Stimulated activated naive B cell treated with anti-CD40 and anti-IgM and Interleukin-4, amounts not matched to agents 10 μg/mL and 1 μg/mL and 100 μg/mL, for 72 hours (primary cell): ENCODE results near the gene GSTA2.
"Not testable (repeated sequence)": the region's sequence is repeated elsewhere in the genome, so short reads cannot be mapped to it uniquely, and the experiment has no call there.

Experiments
- ATAC-seq, 2 donors: fragments of 150-1000 bp; cut with Tn5 transposase; replicated peaks; 2 replicates each; pipeline ENCODE4 v1.10.0; 2021; ENCODE audit warnings: moderate library complexity in 1 of 2
- DNase-seq: peaks from one replicate; pipeline ENCODE4 v3.0.0; 2021
- H3K27ac Mint-ChIP-seq: one replicate; pipeline ENCODE4 v1.8.0; 2022; ENCODE audit warnings: mild to moderate bottlenecking, mixed read lengths
- H3K27me3 Mint-ChIP-seq, 2 donors: one replicate each; pipeline ENCODE4 v1.8.0; 2022; ENCODE audit warnings: mixed read lengths in 2 of 2
- H3K36me3 Mint-ChIP-seq, 2 donors: one replicate each; pipeline ENCODE4 v1.8.0; 2022; ENCODE audit warnings: mixed read lengths in 2 of 2, mild to moderate bottlenecking in 1 of 2
- H3K4me1 Mint-ChIP-seq, 2 donors: one replicate each; pipeline ENCODE4 v1.8.0; 2022; ENCODE audit warnings: mixed read lengths in 2 of 2, mild to moderate bottlenecking in 1 of 2
- H3K4me3 Mint-ChIP-seq, 2 donors: one replicate each; pipeline ENCODE4 v1.8.0; 2022; ENCODE audit warnings: mild to moderate bottlenecking in 2 of 2, mixed read lengths in 2 of 2, moderate library complexity in 1 of 2
- H3K9me3 Mint-ChIP-seq, 2 donors: one replicate each; pipeline ENCODE4 v1.8.0; 2022; ENCODE audit warnings: mixed read lengths in 2 of 2, mild to moderate bottlenecking in 1 of 2

Gene GSTA2

DNA sequence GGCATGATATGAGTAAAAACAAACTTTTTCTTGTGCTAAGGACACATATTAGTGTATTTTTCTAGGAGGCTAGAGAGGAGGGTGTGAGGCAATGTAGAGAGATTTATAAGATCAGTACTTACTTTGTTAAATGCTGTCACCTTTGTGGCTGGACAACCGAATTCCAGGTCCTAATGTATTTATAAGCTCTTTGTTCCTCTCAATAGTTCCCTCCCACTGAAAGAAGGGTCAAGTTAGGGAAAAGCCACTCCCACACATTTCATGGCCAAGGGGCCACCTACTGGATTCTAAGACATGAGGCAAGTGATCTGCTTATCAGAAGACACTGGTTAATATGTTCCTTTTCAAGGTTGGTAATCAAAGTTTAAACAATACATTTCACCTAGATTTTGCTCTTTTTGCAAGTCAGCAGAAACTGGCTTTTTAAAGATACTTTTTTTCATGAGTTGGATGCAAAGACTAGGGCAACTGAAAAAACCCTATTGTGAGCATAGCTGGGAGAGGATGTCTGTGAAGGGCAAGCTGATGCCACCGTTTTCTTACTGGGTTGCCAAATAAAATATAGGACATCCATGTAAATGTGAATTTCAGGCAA is at the start of gene GSTA2:
Gene GSTA2, minus strand, starts transcription at position 154 of the 595 bp plus-strand sequence. CDS start 5,528 bp downstream, outside the sequence.
- H3K36me3 Mint-ChIP-seq, H3K4me1 Mint-ChIP-seq, ATAC-seq, H3K4me3 Mint-ChIP-seq, H3K9me3 Mint-ChIP-seq, DNase-seq, H3K27ac Mint-ChIP-seq: not testable (repeated sequence)
- peaks cover 11 to 23% of the 10 kb centered on the region in 2 donors for H3K27me3 Mint-ChIP-seq

DNA sequence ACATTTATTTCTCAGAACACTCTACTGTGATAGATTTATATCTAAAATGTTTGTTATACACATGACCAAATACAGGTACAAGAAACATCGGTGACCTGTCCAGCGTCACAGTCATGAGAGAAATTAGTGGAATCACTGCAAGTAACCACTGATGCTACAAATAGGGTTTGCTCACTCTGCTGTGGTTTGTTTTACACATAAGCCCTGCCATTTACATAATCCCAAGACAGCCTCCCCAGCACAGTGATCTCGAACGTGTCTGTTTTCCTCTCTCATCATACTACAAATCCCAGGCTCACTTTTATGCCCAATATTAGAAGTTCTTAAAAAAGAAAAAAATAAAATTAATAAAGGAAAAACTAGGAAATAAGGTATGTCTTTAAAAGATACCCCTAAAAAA is 46.5 kb upstream of the GSTA2 start:
- DNase-seq, H3K4me3 Mint-ChIP-seq, H3K27ac Mint-ChIP-seq, H3K36me3 Mint-ChIP-seq, H3K9me3 Mint-ChIP-seq, ATAC-seq, H3K4me1 Mint-ChIP-seq: not testable (repeated sequence)
- H3K27me3 Mint-ChIP-seq, result peaks cover 22 to 38% of the 10 kb centered on the region in 2 donors

DNA sequence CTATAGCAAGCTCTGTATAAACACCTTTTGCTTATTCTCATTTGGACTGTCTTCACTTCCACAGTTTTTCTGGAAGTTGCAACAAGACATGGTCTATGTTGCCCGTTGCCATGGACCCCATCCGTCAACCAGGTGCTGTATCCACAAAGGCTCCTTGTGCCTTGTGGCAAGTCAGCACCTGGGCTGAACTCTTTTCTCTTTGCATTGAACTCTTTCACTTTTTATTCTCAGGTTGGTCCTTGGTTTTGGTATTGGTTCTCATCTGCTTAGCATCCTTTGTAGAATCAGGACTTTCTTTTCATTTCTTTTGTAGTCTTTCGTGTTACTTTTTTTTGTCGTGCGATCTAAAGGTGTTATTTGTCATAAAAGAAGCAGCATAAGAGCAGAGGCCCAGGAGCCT is 45.4 kb upstream of the GSTA2 start:
- ATAC-seq, result no peak
- no peak for DNase-seq
- Mint-ChIP-seq H3K4me3 (no peak overlapping the region), H3K27me3 (peaks cover 22 to 38% of the 10 kb centered on the region in 2 donors), H3K36me3 (no peaks in the 10 kb centered on the region), H3K4me1 (no peaks in the 10 kb centered on the region), H3K9me3 (no peaks in the 10 kb centered on the region), H3K27ac (no peak overlapping the region)

GRCh38 chr6:52803668-52804255 is 40.5 kb upstream of the GSTA2 start, which contains the start of gene GSTA1:
Gene GSTA1 (minus strand): TSS chr6:52803816. CDS start chr6:52799267, 4,549 bp downstream.
- H3K27me3 Mint-ChIP-seq, result peaks cover 20 to 29% of the 10 kb centered on the region in 2 donors
- not testable (repeated sequence) for H3K4me1 Mint-ChIP-seq, H3K4me3 Mint-ChIP-seq

GRCh38 chr6:52802806-52803205 is 39.5 kb upstream of the GSTA2 start:
- Mint-ChIP-seq H3K36me3 (no peaks in the 10 kb centered on the region), H3K9me3 (no peaks in the 10 kb centered on the region), H3K4me1 (no peaks in the 10 kb centered on the region), H3K27me3 (peaks cover 15 to 25% of the 10 kb centered on the region in 2 donors), H3K4me3 (no peak overlapping the region), H3K27ac (no peak overlapping the region)
- DNase-seq (no peak), ATAC-seq (no peak)

More at GRCh38 chr6:52803668-52804255, 40.5 kb upstream of the GSTA2 start, which contains the start of gene GSTA1:
- H3K27ac Mint-ChIP-seq, H3K36me3 Mint-ChIP-seq, ATAC-seq, H3K9me3 Mint-ChIP-seq, DNase-seq: not testable (repeated sequence)

GRCh38 chr6:52801188-52801841 is 38.0 kb upstream of the GSTA2 start:
- no peak overlapping the region for H3K27ac Mint-ChIP-seq
- no peak for ATAC-seq
- no peak for DNase-seq
- H3K9me3 Mint-ChIP-seq, result no peaks in the 10 kb centered on the region
- no peaks in the 10 kb centered on the region for H3K36me3 Mint-ChIP-seq
- peaks cover 10 to 25% of the 10 kb centered on the region in 2 donors for H3K27me3 Mint-ChIP-seq
- no peaks in the 10 kb centered on the region for H3K4me1 Mint-ChIP-seq
- no peak overlapping the region for H3K4me3 Mint-ChIP-seq

GRCh38 chr6:52799272-52799671 is 36.0 kb upstream of the GSTA2 start:
- H3K27ac Mint-ChIP-seq, ATAC-seq, H3K36me3 Mint-ChIP-seq, H3K9me3 Mint-ChIP-seq, DNase-seq, H3K4me1 Mint-ChIP-seq, H3K4me3 Mint-ChIP-seq: not testable (repeated sequence)
- peaks cover 10 to 21% of the 10 kb centered on the region in 2 donors for H3K27me3 Mint-ChIP-seq

- H3K27ac Mint-ChIP-seq, H3K4me1 Mint-ChIP-seq, H3K4me3 Mint-ChIP-seq, ATAC-seq, H3K36me3 Mint-ChIP-seq, DNase-seq: not testable (repeated sequence)
- Mint-ChIP-seq H3K27me3 (peaks cover 21 to 29% of the 10 kb centered on the region in 2 donors), H3K9me3 (peaks cover 10 to 13% of the 10 kb centered on the region in 2 donors)
These were observed 31.1 kb upstream of the GSTA2 start for GRCh38 chr6:52794366-52794765.

- H3K27me3 Mint-ChIP-seq, result peaks cover 18 to 21% of the 10 kb centered on the region in 2 donors
- H3K9me3 Mint-ChIP-seq, result peaks cover 10 to 16% of the 10 kb centered on the region in 2 donors
- no peak overlapping the region for H3K27ac Mint-ChIP-seq
- ATAC-seq, result no peak
- no peak overlapping the region for H3K4me3 Mint-ChIP-seq
- no peak for DNase-seq
- peaks cover 0 to 2% of the 10 kb centered on the region in 2 donors for H3K36me3 Mint-ChIP-seq
- H3K4me1 Mint-ChIP-seq, result no peaks in the 10 kb centered on the region
These were observed 27.6 kb upstream of the GSTA2 start for GRCh38 chr6:52790861-52791260.

DNA sequence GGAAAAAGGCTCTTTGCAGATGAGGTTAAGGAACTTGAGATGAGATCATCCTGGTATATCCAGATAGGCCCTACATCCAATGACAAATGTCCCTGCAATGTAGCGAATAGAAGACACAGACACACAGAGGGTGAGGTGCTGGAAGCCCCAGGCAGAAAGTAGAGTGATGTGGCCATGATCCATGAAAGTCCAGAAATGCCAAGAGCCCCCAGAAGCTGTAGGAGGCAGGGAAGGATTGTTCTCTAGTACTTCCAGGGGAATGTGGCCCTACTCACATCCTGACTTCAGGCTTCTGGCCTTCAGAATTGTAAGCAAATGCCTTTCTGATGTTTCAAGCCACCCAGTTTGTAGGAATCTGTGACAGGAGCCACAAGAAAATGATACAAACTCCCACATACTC is 26.4 kb upstream of the GSTA2 start:
- not testable (repeated sequence) for H3K27ac Mint-ChIP-seq, ATAC-seq, H3K36me3 Mint-ChIP-seq, DNase-seq, H3K4me3 Mint-ChIP-seq, H3K4me1 Mint-ChIP-seq
- peaks cover 15 to 21% of the 10 kb centered on the region in 2 donors for H3K27me3 Mint-ChIP-seq
- peaks cover 10 to 16% of the 10 kb centered on the region in 2 donors for H3K9me3 Mint-ChIP-seq

DNA sequence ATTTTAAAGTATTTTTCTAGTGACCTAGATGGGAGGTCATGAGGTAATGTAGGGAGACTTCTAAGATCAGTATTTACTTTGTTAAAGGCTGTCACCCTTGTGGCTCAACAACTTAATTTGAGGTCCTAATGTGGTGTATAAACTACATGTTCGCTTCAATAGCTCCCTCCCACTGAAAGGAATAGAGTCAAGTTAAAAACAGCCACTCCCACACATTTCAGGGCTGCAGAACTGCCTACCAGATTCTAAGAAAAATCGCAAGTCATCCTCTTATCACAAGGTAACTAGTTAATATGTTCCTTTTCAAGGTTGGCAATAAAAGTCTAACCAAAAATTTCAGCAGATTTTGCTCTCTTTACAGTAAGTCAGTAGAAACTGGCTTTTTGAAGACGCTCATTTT is 25.2 kb upstream of the GSTA2 start:
- no peak for ATAC-seq
- Mint-ChIP-seq H3K9me3 (peaks cover 15 to 16% of the 10 kb centered on the region in 2 donors), H3K27ac (no peak overlapping the region), H3K4me3 (no peak overlapping the region), H3K4me1 (no peaks in the 10 kb centered on the region), H3K36me3 (peaks cover 0 to 2% of the 10 kb centered on the region in 2 donors), H3K27me3 (peaks cover 13 to 21% of the 10 kb centered on the region in 2 donors)
- no peak for DNase-seq

DNA sequence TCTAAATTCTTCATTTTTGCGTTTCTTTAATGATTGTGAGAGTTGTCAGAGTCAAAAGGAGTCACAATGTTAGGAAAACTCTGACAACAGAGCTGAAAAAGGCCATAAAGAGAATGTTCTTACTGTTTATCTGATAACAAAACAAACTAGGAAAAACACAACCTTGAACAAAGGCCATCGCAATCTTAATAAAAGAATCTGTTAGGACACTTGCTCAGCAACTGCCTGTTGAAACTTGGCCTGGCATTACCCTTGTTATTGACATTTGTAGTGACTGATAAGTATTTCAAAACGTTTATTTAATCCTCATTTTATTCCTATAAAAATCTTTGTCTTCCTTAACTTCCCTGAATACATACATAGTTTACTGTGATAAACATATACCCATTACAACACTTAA is 24.6 kb upstream of the GSTA2 start:
- DNase-seq, result no peak
- Mint-ChIP-seq H3K4me3 (no peak overlapping the region), H3K9me3 (peaks cover 11 to 12% of the 10 kb centered on the region in 2 donors), H3K27ac (no peak overlapping the region), H3K4me1 (no peaks in the 10 kb centered on the region), H3K36me3 (peaks cover 0 to 2% of the 10 kb centered on the region in 2 donors), H3K27me3 (peaks cover 8 to 18% of the 10 kb centered on the region in 2 donors)
- ATAC-seq, result no peak

DNA sequence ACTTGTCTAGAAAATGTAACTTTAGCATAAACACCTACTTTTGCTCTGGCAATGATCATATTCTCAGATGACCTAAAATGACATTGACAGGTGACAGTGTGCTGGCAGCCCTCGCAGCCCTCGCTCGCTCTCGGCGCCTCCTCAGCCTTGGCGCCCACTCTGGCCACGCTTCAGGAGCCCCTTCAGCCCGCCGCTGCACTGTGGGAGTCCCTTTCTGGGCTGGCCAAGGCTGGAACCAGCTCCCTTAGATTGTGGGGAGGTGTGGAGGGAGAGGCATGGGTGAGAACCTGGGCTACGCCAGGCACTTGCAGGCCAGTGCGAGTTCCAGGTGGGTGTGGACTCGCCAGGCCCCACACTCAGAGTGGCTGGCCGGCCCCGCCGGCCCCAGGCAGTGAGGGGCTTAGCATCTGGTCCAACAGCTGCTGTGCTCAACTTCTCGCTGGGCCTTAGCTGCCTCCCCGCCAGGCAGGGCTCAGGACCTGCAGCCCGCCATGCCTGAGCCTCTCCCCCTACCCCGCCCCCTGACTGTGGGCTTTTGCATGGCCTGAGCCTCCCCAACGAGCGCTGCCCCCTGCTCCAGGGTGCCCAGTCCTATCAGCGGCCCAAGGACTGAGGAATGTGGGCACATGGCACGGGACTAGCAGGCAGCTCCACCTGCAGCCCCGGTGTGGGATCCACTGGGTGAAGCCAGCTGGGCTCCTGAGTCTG is 23.1 kb upstream of the GSTA2 start:
- no peaks in the 10 kb centered on the region for H3K4me1 Mint-ChIP-seq
- DNase-seq (no peak), ATAC-seq (no peak)
- H3K4me3 Mint-ChIP-seq, result no peak overlapping the region
- peaks cover 12% of the 10 kb centered on the region in 2 donors for H3K27me3 Mint-ChIP-seq
- no peaks in the 10 kb centered on the region for H3K36me3 Mint-ChIP-seq
- peaks cover 5 to 7% of the 10 kb centered on the region in 2 donors for H3K9me3 Mint-ChIP-seq
- no peak overlapping the region for H3K27ac Mint-ChIP-seq

GRCh38 chr6:52782696-52783274 is 19.5 kb upstream of the GSTA2 start:
- DNase-seq, H3K9me3 Mint-ChIP-seq, H3K4me3 Mint-ChIP-seq, H3K4me1 Mint-ChIP-seq, H3K27ac Mint-ChIP-seq, ATAC-seq, H3K36me3 Mint-ChIP-seq: not testable (repeated sequence)
- H3K27me3 Mint-ChIP-seq, result peaks cover 16 to 20% of the 10 kb centered on the region in 2 donors
